HEK293T (cell line): Measurements from ENCODE around the gene TMEM187.

Experiments
- HDGF ChIP-seq: fragments of 450-650 bp; IDR thresholded peaks from 2 replicates; pipeline ENCODE4 v1.6.1; 2017; ENCODE audit warnings: antibody characterized with exemption, borderline replicate concordance
- SUZ12 ChIP-seq: fragments of 450-650 bp; IDR thresholded peaks from 2 replicates; pipeline ENCODE4 v1.6.1; 2016; ENCODE audit warnings: mild to moderate bottlenecking

GRCh38 chrX:154002215-154002719, 29.7 kb downstream of the TMEM187 start:
- TF ChIP-seq HDGF (no peak), SUZ12 (no peak)
